GM19455 (cell line): ENCODE measurements around the gene SMYD3.
"Not testable (repeated sequence)": the region's sequence is repeated elsewhere in the genome, so short reads cannot be mapped to it uniquely, and the experiment has no call there.

Source experiments
- ATAC-seq: cut with Tn5 transposase; IDR thresholded peaks from one replicate; pipeline ENCODE4 v1.9.1; 2021; ENCODE audit not compliant: unreplicated experiment

SMYD3 gene

GRCh38 chr1:246043556-246043955 lies 463.5 kb downstream of the SMYD3 start:
- ATAC-seq = no peak

- ATAC-seq = no peak
Observed at GRCh38 chr1:246041360-246041759, 465.7 kb downstream of the SMYD3 start.

- ATAC-seq = no peak
Observed at GRCh38 chr1:246040200-246040890, 466.7 kb downstream of the SMYD3 start.

GRCh38 chr1:246039584-246039983 lies 467.5 kb downstream of the SMYD3 start:
- ATAC-seq = no peak

GRCh38 chr1:246037832-246038231 lies 469.2 kb downstream of the SMYD3 start:
- no peak for ATAC-seq

GRCh38 chr1:246036175-246036574 lies 470.9 kb downstream of the SMYD3 start:
- ATAC-seq = no peak

GRCh38 chr1:246035060-246035541 lies 472.0 kb downstream of the SMYD3 start:
- no peak for ATAC-seq

- no peak for ATAC-seq
Observed at GRCh38 chr1:246034630-246035029, 472.4 kb downstream of the SMYD3 start.

- ATAC-seq = no peak
Observed at GRCh38 chr1:246032984-246033383, 474.1 kb downstream of the SMYD3 start.

GRCh38 chr1:246032031-246032551 lies 475.0 kb downstream of the SMYD3 start:
- no peak for ATAC-seq

- no peak for ATAC-seq
Observed at GRCh38 chr1:246029616-246030015, 477.5 kb downstream of the SMYD3 start.

GRCh38 chr1:246024118-246024517 lies 483.0 kb downstream of the SMYD3 start:
- not testable (repeated sequence) for ATAC-seq

GRCh38 chr1:246020211-246020954 lies 486.7 kb downstream of the SMYD3 start:
- peak; percentile 66 for ATAC-seq

- no peak for ATAC-seq
Observed at GRCh38 chr1:246018146-246018545, 488.9 kb downstream of the SMYD3 start.

GRCh38 chr1:246012341-246012740 lies 494.7 kb downstream of the SMYD3 start:
- no peak for ATAC-seq

GRCh38 chr1:246010386-246010785 lies 496.7 kb downstream of the SMYD3 start:
- ATAC-seq = no peak

GRCh38 chr1:246008363-246008831 lies 498.7 kb downstream of the SMYD3 start:
- ATAC-seq = no peak

- ATAC-seq = no peak
Observed at GRCh38 chr1:246005067-246005466, 502.0 kb downstream of the SMYD3 start.

GRCh38 chr1:246004301-246004700 lies 502.8 kb downstream of the SMYD3 start:
- ATAC-seq = no peak

GRCh38 chr1:246003442-246003730 lies 503.7 kb downstream of the SMYD3 start:
- no peak for ATAC-seq

- peak; percentile 69 for ATAC-seq
Observed at GRCh38 chr1:246002725-246003441, 504.2 kb downstream of the SMYD3 start.

GRCh38 chr1:246001837-246002230 lies 505.2 kb downstream of the SMYD3 start:
- ATAC-seq = no peak
